ENCODE data around the gene CEP19. TPM values are rescaled to one million over a fixed set of nuclear protein-coding genes. Genes with fewer than 3 reads are reported as not detected.

The CEP19 gene
- total RNA-seq, 1 experiment from 2014 or later = 12.2 TPM

GRCh38 chr3:196677353-196677752, 34.7 kb downstream of the CEP19 start:
- DNase-seq (ENCODE audit: low read depth) = no peak
- in situ Hi-C loops (cut with HindIII; ENCODE audit: low pct_unique_long_range_greater_than_20kb, low sequenced_read_pairs) = no loop called here

- DNase-seq (ENCODE audit: low read depth) = no peak
- in situ Hi-C loops (cut with HindIII; ENCODE audit: low pct_unique_long_range_greater_than_20kb, low sequenced_read_pairs) = no loop called here
These were observed 38.4 kb downstream of the CEP19 start for GRCh38 chr3:196673632-196674031.

- no peak for DNase-seq (ENCODE audit: low read depth)
- in situ Hi-C loops (cut with HindIII; ENCODE audit: low pct_unique_long_range_greater_than_20kb, low sequenced_read_pairs) = no loop called here
These were observed 41.7 kb downstream of the CEP19 start for GRCh38 chr3:196670339-196670738.

- in situ Hi-C loops (cut with HindIII; ENCODE audit: low pct_unique_long_range_greater_than_20kb, low sequenced_read_pairs) = no loop called here
- no peak for DNase-seq (ENCODE audit: low read depth)
These were observed 44.8 kb downstream of the CEP19 start for GRCh38 chr3:196667056-196667825.

GRCh38 chr3:196666001-196666867, 45.8 kb downstream of the CEP19 start:
- in situ Hi-C loops (cut with HindIII; ENCODE audit: low pct_unique_long_range_greater_than_20kb, low sequenced_read_pairs) = no loop called here

GRCh38 chr3:196662711-196663571, 49.1 kb downstream of the CEP19 start:
- no peak for DNase-seq (ENCODE audit: low read depth)
- in situ Hi-C loops (cut with HindIII; ENCODE audit: low pct_unique_long_range_greater_than_20kb, low sequenced_read_pairs) = no loop called here

More at GRCh38 chr3:196666001-196666867, 45.8 kb downstream of the CEP19 start:
- peak; percentile 87 for DNase-seq (ENCODE audit: low read depth)

GRCh38 chr3:196662033-196662432, 50.0 kb downstream of the CEP19 start:
- no peak for DNase-seq (ENCODE audit: low read depth)
- in situ Hi-C loops (cut with HindIII; ENCODE audit: low pct_unique_long_range_greater_than_20kb, low sequenced_read_pairs) = no loop called here

GRCh38 chr3:196661400-196661799, 50.6 kb downstream of the CEP19 start:
- DNase-seq (ENCODE audit: low read depth) = no peak
- in situ Hi-C loops (cut with HindIII; ENCODE audit: low pct_unique_long_range_greater_than_20kb, low sequenced_read_pairs) = no loop called here

GRCh38 chr3:196660381-196661166, 51.5 kb downstream of the CEP19 start:
- DNase-seq (ENCODE audit: low read depth) = no peak
- in situ Hi-C loops (cut with HindIII; ENCODE audit: low pct_unique_long_range_greater_than_20kb, low sequenced_read_pairs) = no loop called here

- in situ Hi-C loops (cut with HindIII; ENCODE audit: low pct_unique_long_range_greater_than_20kb, low sequenced_read_pairs) = no loop called here
- DNase-seq (ENCODE audit: low read depth) = no peak
These were observed 52.1 kb downstream of the CEP19 start for GRCh38 chr3:196659901-196660351.

Other genes with a start within 250 kb of the CEP19 start
- gene RNF168, start 208.5 kb downstream of the CEP19 start, total RNA-seq (2014; rRNA removed; shearing (Covaris generic); ENCODE audit: low replicate concordance) = 4.8 and 5.4 TPM in 2 replicates
- gene SMCO1, start 196.9 kb downstream of the CEP19 start, total RNA-seq (2014; rRNA removed; shearing (Covaris generic); ENCODE audit: low replicate concordance) = not detected in 2 replicates
- gene WDR53, start 143.7 kb downstream of the CEP19 start, total RNA-seq (2014; rRNA removed; shearing (Covaris generic); ENCODE audit: low replicate concordance) = 1.3 and 5.8 TPM in 2 replicates
- gene FBXO45, start 143.6 kb downstream of the CEP19 start, total RNA-seq (2014; rRNA removed; shearing (Covaris generic); ENCODE audit: low replicate concordance) = 9.9 and 15.4 TPM in 2 replicates
- gene NRROS, start 72.6 kb downstream of the CEP19 start, total RNA-seq (2014; rRNA removed; shearing (Covaris generic); ENCODE audit: low replicate concordance) = not detected in 2 replicates
- gene PIGX, start 127 bp upstream of the CEP19 start, total RNA-seq (2014; rRNA removed; shearing (Covaris generic); ENCODE audit: low replicate concordance) = 43.5 and 77.7 TPM in 2 replicates
- gene PAK2, start 27.6 kb upstream of the CEP19 start, total RNA-seq (2014; rRNA removed; shearing (Covaris generic); ENCODE audit: low replicate concordance) = 24.1 and 25.0 TPM in 2 replicates
- gene SENP5, start 155.7 kb upstream of the CEP19 start, total RNA-seq (2014; rRNA removed; shearing (Covaris generic); ENCODE audit: low replicate concordance) = 20.6 and 43.0 TPM in 2 replicates
- 22.6 and 30.6 TPM in 2 replicates for gene NCBP2, start 230.3 kb upstream of the CEP19 start, total RNA-seq (2014; rRNA removed; shearing (Covaris generic); ENCODE audit: low replicate concordance)